Spleen (tissue), 11 donors: ENCODE measurements around the gene ACACA. TPM values are rescaled to one million over a fixed set of nuclear protein-coding genes. Genes with fewer than 3 reads are reported as not detected.

ENCODE experiments used
- DNase-seq: peaks from one replicate; pipeline ENCODE4 v3.0.0-alpha.2; 2020
- H3K27ac ChIP-seq, 8 donors: fragments of 200-600 bp; sonication (generic) in 7 of 8; 1 replicate in 4 of 8; 2 replicates in 4 of 8; pipeline versions ENCODE4 v1.5.0 to v1.8.0; 2016 to 2021; ENCODE audit warnings: inconsistent platforms in 4 of 8, mild to moderate bottlenecking in 4 of 8, moderate library complexity in 1 of 8
- H3K27me3 ChIP-seq, 7 donors: fragments of 200-600 bp; sonication (generic) in 6 of 7; replicated peaks in 1 of 7; 1 replicate in 4 of 7; 2 replicates in 3 of 7; pipeline versions ENCODE4 v1.5.0 to v1.8.0; 2016 to 2021; ENCODE audit warnings: inconsistent platforms in 3 of 7, mild to moderate bottlenecking in 1 of 7
- H3K36me3 ChIP-seq, 6 donors: fragments of 200-600 bp; sonication (generic) in 5 of 6; 1 replicate in 4 of 6; 2 replicates in 2 of 6; pipeline versions ENCODE4 v1.5.0 to v1.8.0; 2016 to 2021; ENCODE audit warnings: inconsistent platforms in 2 of 6
- H3K4me1 ChIP-seq, 6 donors: fragments of 200-600 bp; sonication (generic) in 5 of 6; 1 replicate in 3 of 6; 2 replicates in 3 of 6; pipeline versions ENCODE4 v1.5.0 to v1.8.0; 2016 to 2021; ENCODE audit warnings: inconsistent platforms in 3 of 6
- H3K4me3 ChIP-seq, 8 donors: fragments of 200-600 bp; sonication (generic) in 7 of 8; 1 replicate in 4 of 8; 2 replicates in 4 of 8; pipeline versions ENCODE4 v1.5.0 to v1.8.0; 2016 to 2021; ENCODE audit warnings: inconsistent platforms in 4 of 8, mild to moderate bottlenecking in 4 of 8, moderate library complexity in 2 of 8
- H3K9me3 ChIP-seq, 8 donors: fragments of 200-600 bp; sonication (generic) in 7 of 8; 1 replicate in 4 of 8; 2 replicates in 4 of 8; pipeline versions ENCODE4 v1.5.0 to v1.8.0; 2016 to 2021; ENCODE audit warnings: inconsistent platforms in 4 of 8
- CTCF ChIP-seq, 11 experiments: fragments of 200-600 bp in 7 of 11; fragments of 450-650 bp in 4 of 11; sonication (generic) in 4 of 11; IDR thresholded peaks in 8 of 11; conservative IDR thresholded peaks in 3 of 11; 1 replicate in 7 of 11; 2 replicates in 4 of 11; pipeline versions ENCODE4 v1.4.0 to v1.8.0; 2016 to 2021; ENCODE audit warnings: antibody characterized with exemption in 11 of 11, inconsistent platforms in 4 of 11, mild to moderate bottlenecking in 1 of 11
- POLR2A ChIP-seq, 3 donors: fragments of 450-650 bp; IDR thresholded peaks; one replicate each; pipeline ENCODE4 v1.5.1; 2017; ENCODE audit warnings: antibody characterized with exemption in 3 of 3, mild to moderate bottlenecking in 1 of 3
- POLR2AphosphoS5 ChIP-seq, 3 donors: sonication (generic); formaldehyde crosslinking; IDR thresholded peaks; one replicate each; pipeline ENCODE4 v1.5.1; 2017; ENCODE audit warnings: antibody characterized with exemption in 3 of 3
- WGBS, 5 donors: extraction: QIAGEN DNeasy Blood & Tissue Kit in 3 of 5; methylation state at CpG; one replicate each; pipeline versions ENCODE4 v1.1.5 to v1.1.7; 2013 to 2018; 5-methylcytosine and 5-hydroxymethylcytosine counted together
- intact Hi-C: fragments of 100-400 bp; cut with DNase I; formaldehyde crosslinking; loops from one replicate; pipeline ENCODE4 v1.15.0; 2023; ENCODE audit warnings: low total_unique reads
- polyA plus RNA-seq, 3 donors: library from polyadenylated mRNA; stranded (reverse); fragments of 200-250 nt; gene quantifications; one replicate each; pipeline ENCODE4 v1.2.1, GENCODE V29; 2013
- total RNA-seq, 7 donors: library from RNA; depleted of rRNA in 3 of 7; stranded (reverse); fragments of >200 nt in 3 of 7; fragmentation: NEBNext Ultra II Directional in 4 of 7; extraction: Animal tissue kit (Norgen Biotek cat#: 25700) in 4 of 7; gene quantifications; one replicate each; pipeline versions ENCODE4 v1.1.0 to v1.2.1, GENCODE V29; 2016 to 2021
- donor health status: healthy with polysubstance abuse.
- donor health status: DM: no; HTN: no; CAD: no; lungs with moderate emphysema.
- donor health status: DM: no; HTN: no; CAD: no.
- donor health status: Bipolar disorder and iron deficiency.
- donor health status: healthy.
- donor health status: DM: no; HTN: no; CAD: no.
- donor health status: DM: yes; HTN: yes; CAD: no.

ACACA gene
- total and polyA plus RNA-seq, 10 donors = 3.2 to 50.8 (median 29.2) TPM

- H3K4me3 ChIP-seq = no peak overlapping the region
- H3K27ac ChIP-seq = no peak overlapping the region
- no peak for TF ChIP-seq CTCF (IDR thresholded peaks at IDR 0.05 in 8 of 11, conservative IDR thresholded peaks at IDR 0.05 in 3 of 11)
- no peak for TF ChIP-seq POLR2A (IDR thresholded peaks at IDR 0.05)
- TF ChIP-seq POLR2AphosphoS5 (IDR thresholded peaks at IDR 0.05) = no peak
- H3K36me3 ChIP-seq = no peaks in the 10 kb centered on the region
- H3K9me3 ChIP-seq = no peaks in the 10 kb centered on the region
- DNase-seq = no peak
- peaks cover 2 to 18% (median 15%) of the 10 kb centered on the region in 6 donors for H3K4me1 ChIP-seq
- H3K27me3 ChIP-seq = no peaks in the 10 kb centered on the region
- intact Hi-C loops = no loop called here
These were observed 6.1 kb downstream of the ACACA start for GRCh38 chr17:37400505-37400904.

GRCh38 chr17:37399265-37399803 is 7.3 kb downstream of the ACACA start:
- TF ChIP-seq POLR2AphosphoS5 (IDR thresholded peaks at IDR 0.05) (no peak), POLR2A (IDR thresholded peaks at IDR 0.05) (no peak), CTCF (IDR thresholded peaks at IDR 0.05 in 8 of 11, conservative IDR thresholded peaks at IDR 0.05 in 3 of 11) (no peak)

GRCh38 chr17:37393352-37393751 is 13.3 kb downstream of the ACACA start:
- Histone ChIP-seq H3K4me1 (peaks cover 4 to 18% (median 7%) of the 10 kb centered on the region in 6 donors), H3K27me3 (no peaks in the 10 kb centered on the region), H3K9me3 (no peaks in the 10 kb centered on the region), H3K27ac (no peak overlapping the region), H3K4me3 (no peak overlapping the region), H3K36me3 (no peaks in the 10 kb centered on the region)
- TF ChIP-seq POLR2A (IDR thresholded peaks at IDR 0.05) = no peak
- TF ChIP-seq CTCF (IDR thresholded peaks at IDR 0.05 in 8 of 11, conservative IDR thresholded peaks at IDR 0.05 in 3 of 11) = no peak
- intact Hi-C loops = no loop called here
- WGBS, 5 donors = 95 to 98% (median 97%) methylated on average over 6 to 7 of the region's 7 CpGs
- DNase-seq = no peak

More at GRCh38 chr17:37399265-37399803, 7.3 kb downstream of the ACACA start:
- H3K27ac ChIP-seq = no peak overlapping the region
- H3K4me1 ChIP-seq = peaks cover 0 to 8% (median 6%) of the 10 kb centered on the region in 6 donors
- H3K4me3 ChIP-seq = no peak overlapping the region
- DNase-seq = no peak
- no peaks in the 10 kb centered on the region for H3K9me3 ChIP-seq
- intact Hi-C loops = no loop called here
- 94 to 98% (median 98%) methylated on average over 5 of the region's 5 CpGs for WGBS, 5 donors
- H3K27me3 ChIP-seq = no peaks in the 10 kb centered on the region
- H3K36me3 ChIP-seq = no peaks in the 10 kb centered on the region

GRCh38 chr17:37392024-37392590 is 14.5 kb downstream of the ACACA start:
- Histone ChIP-seq H3K4me3 (no peak overlapping the region), H3K4me1 (peaks cover 0 to 11% (median 2%) of the 10 kb centered on the region in 6 donors), H3K36me3 (no peaks in the 10 kb centered on the region), H3K27me3 (no peaks in the 10 kb centered on the region), H3K27ac (no peak overlapping the region), H3K9me3 (no peaks in the 10 kb centered on the region)
- no peak for DNase-seq
- TF ChIP-seq POLR2AphosphoS5 (IDR thresholded peaks at IDR 0.05) = no peak
- TF ChIP-seq POLR2A (IDR thresholded peaks at IDR 0.05) = no peak
- TF ChIP-seq CTCF (IDR thresholded peaks at IDR 0.05 in 8 of 11, conservative IDR thresholded peaks at IDR 0.05 in 3 of 11) = no peak
- WGBS, 5 donors = 72 to 82% (median 80%) methylated on average over 3 of the region's 3 CpGs
- intact Hi-C loops = no loop called here
